ENCODE data around the gene USP47. TPM values are rescaled to one million over a fixed set of nuclear protein-coding genes. Genes with fewer than 3 reads are reported as not detected.
A peak's percentile ranks its signal among the peaks of the same experiment; 100 is the strongest.

The USP47 gene
- total and polyA plus RNA-seq, 8 donors: 16.2 to 32.3 (median 21.3) TPM

GRCh38 chr11:11913395-11913794 is 71.6 kb downstream of the USP47 start:
- FAIRE-seq (no peak), DNase-seq (no peak), ATAC-seq (no peak)
- Histone ChIP-seq H3K9me3 (no peaks in the 10 kb centered on the region), H3K4me3 (no peak overlapping the region), H3K27ac (no peak overlapping the region), H3K27me3 (no peaks in the 10 kb centered on the region), H3K36me3 (peaks cover 0 to 3% (median 0%) of the 10 kb centered on the region in 3 donors), H3K4me1 (no peaks in the 10 kb centered on the region)
- WGBS, 2 donors: 96 to 97% methylated on average over 1 of the region's 1 CpG
- TF ChIP-seq CTCF (IDR thresholded peaks at IDR 0.05): no peak
- intact Hi-C loops (cut with DNase I): no loop called here

GRCh38 chr11:11915625-11916024 is 73.9 kb downstream of the USP47 start:
- H3K4me1 ChIP-seq: no peaks in the 10 kb centered on the region
- H3K27me3 ChIP-seq: no peaks in the 10 kb centered on the region
- intact Hi-C loops (cut with DNase I): no loop called here
- peaks cover 0 to under 1% (median 0%) of the 10 kb centered on the region in 3 donors for H3K36me3 ChIP-seq
- H3K4me3 ChIP-seq: no peak overlapping the region
- TF ChIP-seq CTCF (IDR thresholded peaks at IDR 0.05): no peak
- H3K9me3 ChIP-seq: no peaks in the 10 kb centered on the region
- no peak overlapping the region for H3K27ac ChIP-seq
- 99% methylated on average over 2 of the region's 2 CpGs for WGBS, 2 donors
- ATAC-seq (no peak), FAIRE-seq (no peak), DNase-seq (no peak)

GRCh38 chr11:11916981-11917399 is 75.2 kb downstream of the USP47 start:
- H3K27ac ChIP-seq: no peak overlapping the region
- H3K36me3 ChIP-seq: peaks cover 0 to 10% (median 0%) of the 10 kb centered on the region in 3 donors
- no peaks in the 10 kb centered on the region for H3K9me3 ChIP-seq
- FAIRE-seq: no peak
- H3K27me3 ChIP-seq: no peaks in the 10 kb centered on the region
- WGBS, 2 donors: 96 to 100% methylated on average over 1 of the region's 1 CpG
- H3K4me1 ChIP-seq: no peaks in the 10 kb centered on the region
- DNase-seq: no peak
- ATAC-seq: peak in 3 of 4 donors; percentile 39 to 56 (median 56)
- no peak for TF ChIP-seq CTCF (IDR thresholded peaks at IDR 0.05)
- no peak overlapping the region for H3K4me3 ChIP-seq
- intact Hi-C loops (cut with DNase I): no loop called here

- no peak for FAIRE-seq
- H3K36me3 ChIP-seq: peaks cover 0 to 20% (median 0%) of the 10 kb centered on the region in 3 donors
These were observed 82.1 kb downstream of the USP47 start for GRCh38 chr11:11923828-11924227.

More at GRCh38 chr11:11923828-11924227, 82.1 kb downstream of the USP47 start:
- no peak overlapping the region for H3K27ac ChIP-seq
- H3K4me1 ChIP-seq: no peaks in the 10 kb centered on the region
- DNase-seq: no peak
- intact Hi-C loops (cut with DNase I): no loop called here
- H3K27me3 ChIP-seq: no peaks in the 10 kb centered on the region
- H3K4me3 ChIP-seq: no peak overlapping the region
- peak in 1 of 4 donors; percentile 22 for ATAC-seq
- no peaks in the 10 kb centered on the region for H3K9me3 ChIP-seq
- no peak for TF ChIP-seq CTCF (IDR thresholded peaks at IDR 0.05)
